ENCODE measurements around the gene CNNM2.

GRCh38 chr10:102894466-102895213 is 23.5 kb upstream of the CNNM2 start:
- TF ChIP-seq POLR2AphosphoS5 (IDR thresholded peaks at IDR 0.05; ENCODE audit: low read depth, low read length) (no peak), POLR2A (IDR thresholded peaks at IDR 0.05; ENCODE audit: low read depth, low read length) (no peak)
